ENCODE measurements around the gene ZNF429. TPM values are rescaled to one million over a fixed set of nuclear protein-coding genes. Genes with fewer than 3 reads are reported as not detected.
"Not testable (repeated sequence)": the region's sequence is repeated elsewhere in the genome, so short reads cannot be mapped to it uniquely, and the experiment has no call there.

Gene ZNF429
- total RNA-seq, 2 experiments from 2014 or later = 11.8 to 14.7 TPM

- no peaks in the 10 kb centered on the region for H3K27me3 Mint-ChIP-seq
- intact Hi-C loops (cut with micrococcal nuclease) = no loop called here
- H3K27ac Mint-ChIP-seq = no peak overlapping the region
- CTCF ChIA-PET = no interaction called here
- no peak for ATAC-seq
- no peak overlapping the region for H3K4me3 Mint-ChIP-seq
- peaks cover 23% of the 10 kb centered on the region for H3K4me1 Mint-ChIP-seq (ENCODE audit: low read depth)
- H3K9me3 Mint-ChIP-seq = peaks cover 4% of the 10 kb centered on the region
- DNase-seq = no peak
- H3K36me3 Mint-ChIP-seq (ENCODE audit: low read depth) = peaks cover 54% of the 10 kb centered on the region
- POLR2A ChIA-PET = interaction anchor here (0.6 to 0.7 kb wide), 2 partner anchors 192 to 209 kb away, joined by 3 read pairs; no protein-coding TSS in a partner anchor
- TF ChIP-seq CTCF (IDR thresholded peaks at IDR 0.05) = no peak
Observed at GRCh38 chr19:21564406-21564805, 59.0 kb downstream of the ZNF429 start.

- DNase-seq (peak; percentile 72), ATAC-seq (peak; percentile 32)
- Mint-ChIP-seq H3K27ac (peak overlapping the region; percentile 75), H3K36me3 (ENCODE audit: low read depth) (peaks cover 42% of the 10 kb centered on the region), H3K9me3 (no peaks in the 10 kb centered on the region), H3K4me3 (peak overlapping the region; percentile 23), H3K27me3 (no peaks in the 10 kb centered on the region), H3K4me1 (ENCODE audit: low read depth) (peaks cover 21% of the 10 kb centered on the region)
- ChIA-PET POLR2A (interaction anchor here (0.5 to 1.2 kb wide), 2 partner anchors 20 to 21 kb away, joined by 3 to 4 read pairs; no protein-coding TSS in a partner anchor), CTCF (no interaction called here)
- intact Hi-C loops (cut with micrococcal nuclease) = no loop called here
- no peak for TF ChIP-seq CTCF (IDR thresholded peaks at IDR 0.05)
Observed at GRCh38 chr19:21566073-21566472, 60.7 kb downstream of the ZNF429 start.

DNA sequence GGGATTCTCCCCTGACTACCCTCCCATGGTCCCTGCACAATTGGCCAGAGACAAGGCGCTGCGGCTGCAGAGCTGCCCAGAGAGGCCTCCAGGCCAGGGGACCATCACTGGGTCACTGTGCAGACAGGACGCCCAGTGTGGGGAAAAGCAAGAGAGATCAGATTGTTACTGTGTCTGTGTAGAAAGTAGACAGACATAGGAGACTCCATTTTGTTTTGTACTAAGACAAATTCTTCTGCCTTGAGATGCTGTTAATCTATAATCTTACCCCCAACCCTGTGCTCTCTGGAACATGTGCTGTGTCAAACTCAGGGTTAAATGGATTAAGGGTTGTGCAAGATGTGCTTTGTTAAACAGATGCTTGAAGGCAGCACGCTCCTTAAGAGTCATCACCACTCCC lies 62.4 kb downstream of the ZNF429 start:
- H3K27me3 Mint-ChIP-seq; H3K9me3 Mint-ChIP-seq; DNase-seq; CTCF ChIA-PET; intact Hi-C loops (cut with micrococcal nuclease); ATAC-seq; H3K27ac Mint-ChIP-seq: not testable (repeated sequence)
- Mint-ChIP-seq H3K4me1 (ENCODE audit: low read depth) (peaks cover 21% of the 10 kb centered on the region), H3K4me3 (peak overlapping the region; percentile 91), H3K36me3 (ENCODE audit: low read depth) (peaks cover 31% of the 10 kb centered on the region)
- POLR2A ChIA-PET = interaction anchor here (0.6 kb wide), 1 partner anchor 139 kb away, joined by 6 read pairs; no protein-coding TSS in a partner anchor

DNA sequence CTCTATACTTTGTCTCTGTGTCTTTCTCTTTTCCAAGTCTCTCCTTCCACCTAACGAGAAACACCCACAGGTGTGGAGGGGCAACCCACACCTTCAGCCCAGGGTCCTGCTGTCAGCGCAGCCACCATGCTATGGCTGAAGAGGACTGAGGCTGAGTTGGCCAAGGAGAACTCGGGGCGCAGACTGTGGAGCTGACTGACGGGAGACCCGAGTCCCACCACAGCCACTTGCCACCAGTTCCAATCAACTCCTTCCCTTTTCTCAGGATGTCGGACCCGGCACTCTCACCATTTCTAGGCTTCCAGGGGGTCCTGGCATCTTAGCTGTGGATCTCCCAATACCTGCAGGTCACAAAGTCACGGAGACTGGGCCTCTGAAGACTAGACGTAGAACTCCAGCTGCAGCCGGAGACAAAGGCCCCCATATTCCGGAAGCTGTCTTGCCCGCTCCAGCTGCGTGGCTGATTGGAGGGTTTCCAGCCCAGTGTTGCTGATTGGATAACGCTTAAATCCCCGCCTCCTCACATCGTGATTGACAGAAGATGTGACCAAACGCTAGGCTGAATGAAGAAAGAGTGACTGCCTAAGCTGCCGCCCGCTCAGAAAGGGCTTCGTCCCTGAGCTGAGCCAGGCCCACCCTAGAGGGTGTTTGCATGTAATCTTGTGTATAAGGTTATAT lies 63.6 kb downstream of the ZNF429 start:
- peak; percentile 95 for ATAC-seq
- Mint-ChIP-seq H3K27me3 (no peaks in the 10 kb centered on the region), H3K4me1 (ENCODE audit: low read depth) (peaks cover 26% of the 10 kb centered on the region), H3K9me3 (peaks cover 2% of the 10 kb centered on the region), H3K27ac (peak overlapping the region; percentile 95), H3K4me3 (peak overlapping the region; percentile 91), H3K36me3 (ENCODE audit: low read depth) (peaks cover 20% of the 10 kb centered on the region)
- no peak for TF ChIP-seq CTCF (IDR thresholded peaks at IDR 0.05)
- ChIA-PET CTCF (interaction anchor here (1.1 to 1.5 kb wide), 4 partner anchors 11 to 240 kb away, joined by 3 to 5 read pairs (median 4); partner anchors contain the start of genes ZNF429 and ZNF708), POLR2A (interaction anchor here (0.8 to 1.1 kb wide), 2 partner anchors 10 to 63 kb away, joined by 3 to 4 read pairs; partner anchors contain the start of gene ZNF429)
- intact Hi-C loops (cut with micrococcal nuclease) = no loop called here
- peak; percentile 94 for DNase-seq

GRCh38 chr19:21569494-21569865 lies 64.1 kb downstream of the ZNF429 start:
- POLR2A ChIA-PET = interaction anchor here (0.7 to 1.1 kb wide), 2 partner anchors 10 to 37 kb away, joined by 3 to 4 read pairs; no protein-coding TSS in a partner anchor
- peaks cover 16% of the 10 kb centered on the region for H3K36me3 Mint-ChIP-seq (ENCODE audit: low read depth)
- no peak for TF ChIP-seq CTCF (IDR thresholded peaks at IDR 0.05)
- H3K4me1 Mint-ChIP-seq (ENCODE audit: low read depth) = peaks cover 28% of the 10 kb centered on the region
- H3K27me3 Mint-ChIP-seq = no peaks in the 10 kb centered on the region
- ATAC-seq (peak; percentile 53), DNase-seq (peak; percentile 78)
- peak overlapping the region; percentile 95 for H3K27ac Mint-ChIP-seq
- peaks cover 2% of the 10 kb centered on the region for H3K9me3 Mint-ChIP-seq
- CTCF ChIA-PET = interaction anchor here (1.1 to 1.5 kb wide), 4 partner anchors 10 to 240 kb away, joined by 3 to 5 read pairs (median 4); partner anchors contain the start of genes ZNF429 and ZNF708
- intact Hi-C loops (cut with micrococcal nuclease) = no loop called here
- peak overlapping the region; percentile 91 for H3K4me3 Mint-ChIP-seq

Measured in activated CD8-positive, alpha-beta T cell treated with anti-CD3 and anti-CD28 coated beads for 36 hours (primary cell).